ENCODE measurements around the gene TTLL11.

Gene TTLL11

DNA sequence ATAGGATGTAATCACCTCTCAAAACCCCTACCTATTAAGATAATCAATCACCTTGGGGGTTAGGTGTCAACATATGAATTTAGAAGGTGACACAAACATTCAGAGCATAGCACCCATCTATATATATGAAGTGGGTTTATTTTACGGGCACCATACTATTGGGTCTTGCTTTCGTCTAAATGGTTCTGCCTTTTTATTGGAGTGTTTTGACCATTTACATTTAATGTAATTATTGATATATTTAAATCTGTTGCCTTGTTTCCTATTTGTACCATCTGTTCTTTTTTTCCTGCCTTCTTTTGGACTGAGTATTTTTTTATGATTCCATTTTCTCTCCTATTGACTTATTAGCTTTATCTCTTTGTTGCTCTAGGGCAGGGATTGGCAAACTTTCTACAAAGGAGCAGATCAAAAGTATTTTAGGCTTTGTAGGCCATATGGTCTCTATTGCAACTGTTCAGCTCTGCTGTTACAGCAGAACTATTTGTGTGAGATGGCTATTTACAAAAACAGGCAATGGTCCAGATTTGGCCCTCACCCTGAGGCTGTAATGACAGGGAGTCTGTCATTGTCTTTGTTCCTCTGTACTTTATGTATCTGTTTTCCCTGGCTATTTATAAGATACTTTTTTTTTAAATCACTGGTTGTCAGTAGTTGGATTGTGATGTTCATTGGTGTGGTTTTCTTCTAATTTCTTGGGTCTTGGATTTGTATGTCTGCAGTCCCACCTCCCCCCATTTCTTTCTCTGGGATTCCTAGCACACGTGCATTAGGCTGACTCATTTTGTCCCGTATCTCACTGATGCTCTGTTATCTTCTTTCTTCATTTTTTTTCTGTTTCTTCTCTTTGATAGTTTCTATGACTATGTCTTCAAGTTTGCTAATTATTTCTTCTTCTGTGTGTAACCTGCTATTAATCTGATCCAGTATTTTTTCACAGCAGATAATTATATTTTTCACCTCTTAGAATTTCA, 314.6 kb downstream of the TTLL11 start:
- no peak for DNase-seq

GRCh38 chr9:121776739-121777637, 316.1 kb downstream of the TTLL11 start:
- DNase-seq, result no peak

GRCh38 chr9:121776001-121776738, 316.9 kb downstream of the TTLL11 start:
- no peak for DNase-seq

DNA sequence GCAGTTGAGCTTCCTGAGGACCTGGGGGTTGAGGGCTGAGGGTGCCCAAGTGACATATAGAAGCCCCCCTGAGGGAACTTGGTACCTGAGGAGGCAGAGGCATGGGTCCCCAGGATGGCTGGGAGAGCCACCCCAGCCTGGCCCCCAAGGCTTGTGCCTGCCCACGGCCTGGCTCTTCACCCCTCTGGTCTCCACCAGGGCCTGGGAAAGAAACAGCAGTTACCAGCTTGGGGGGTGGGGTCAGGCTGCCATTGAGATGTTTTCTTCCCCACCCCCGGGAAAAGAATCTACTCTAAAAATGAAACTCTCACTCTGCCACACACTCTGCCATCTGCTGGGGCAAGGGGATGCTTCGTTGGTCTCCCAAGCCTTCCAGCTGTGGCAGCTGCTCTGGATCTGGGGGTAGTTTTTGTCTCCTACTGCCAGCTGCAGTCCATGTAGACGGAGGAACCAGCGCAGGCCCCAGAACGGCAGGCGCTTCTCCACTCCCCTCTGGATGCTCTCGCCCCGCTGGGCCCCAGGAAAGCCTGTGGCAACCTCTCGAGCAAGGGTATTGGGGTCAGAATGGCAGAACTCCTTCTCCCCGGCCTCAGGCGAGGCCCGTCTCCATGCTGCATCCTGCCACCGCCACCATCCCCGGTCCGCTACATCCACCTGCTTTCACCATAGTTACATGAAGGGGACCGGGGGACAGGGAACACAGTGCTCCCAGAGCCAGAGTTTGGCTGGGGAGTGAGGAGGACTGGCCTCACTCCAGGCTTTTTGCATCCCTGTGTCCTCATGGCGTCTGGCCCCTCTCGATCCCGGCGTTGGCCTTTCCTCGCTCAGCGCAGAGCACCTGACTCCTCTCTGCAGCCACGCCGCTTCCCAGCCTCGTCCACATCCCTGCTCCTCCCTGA, 318.1 kb downstream of the TTLL11 start:
- no peak for DNase-seq

DNA sequence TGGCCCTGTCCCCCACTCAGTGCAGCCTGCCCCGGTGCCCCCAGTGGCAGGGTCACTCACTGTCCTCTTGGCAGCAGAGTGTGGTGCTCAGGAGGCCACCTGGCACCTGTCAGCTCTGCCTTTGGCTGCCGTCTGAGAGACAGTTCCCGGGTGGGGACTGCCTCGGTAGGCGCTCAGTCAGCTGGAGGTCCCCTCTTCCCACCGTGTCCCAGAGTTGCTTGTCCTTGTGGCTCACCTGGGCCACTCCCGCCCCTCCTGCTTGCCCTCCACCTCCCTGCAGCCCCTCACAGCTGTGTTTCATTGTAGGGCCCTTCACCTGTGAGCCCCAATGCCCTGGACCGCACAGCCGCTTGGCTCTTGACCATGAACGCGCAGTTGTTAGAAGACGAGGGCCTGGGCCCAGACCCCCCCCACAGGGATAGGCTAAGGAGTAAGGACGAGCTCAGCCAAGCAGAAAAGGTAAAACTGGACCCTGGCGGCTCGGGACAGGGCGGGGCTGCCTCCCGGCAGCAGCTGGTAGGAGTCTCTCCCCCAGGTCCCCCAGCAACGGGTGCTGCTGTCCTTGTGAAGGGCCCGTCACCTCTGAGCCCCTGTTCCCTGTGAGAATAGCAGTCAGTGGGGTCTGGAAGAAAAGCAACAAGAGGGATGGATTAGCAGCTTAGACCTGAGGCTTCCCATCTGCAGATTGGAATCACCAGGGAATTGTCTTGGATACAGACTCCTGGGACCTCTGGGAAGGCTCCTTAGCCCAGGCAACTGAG, 319.0 kb downstream of the TTLL11 start:
- no peak for DNase-seq

DNA sequence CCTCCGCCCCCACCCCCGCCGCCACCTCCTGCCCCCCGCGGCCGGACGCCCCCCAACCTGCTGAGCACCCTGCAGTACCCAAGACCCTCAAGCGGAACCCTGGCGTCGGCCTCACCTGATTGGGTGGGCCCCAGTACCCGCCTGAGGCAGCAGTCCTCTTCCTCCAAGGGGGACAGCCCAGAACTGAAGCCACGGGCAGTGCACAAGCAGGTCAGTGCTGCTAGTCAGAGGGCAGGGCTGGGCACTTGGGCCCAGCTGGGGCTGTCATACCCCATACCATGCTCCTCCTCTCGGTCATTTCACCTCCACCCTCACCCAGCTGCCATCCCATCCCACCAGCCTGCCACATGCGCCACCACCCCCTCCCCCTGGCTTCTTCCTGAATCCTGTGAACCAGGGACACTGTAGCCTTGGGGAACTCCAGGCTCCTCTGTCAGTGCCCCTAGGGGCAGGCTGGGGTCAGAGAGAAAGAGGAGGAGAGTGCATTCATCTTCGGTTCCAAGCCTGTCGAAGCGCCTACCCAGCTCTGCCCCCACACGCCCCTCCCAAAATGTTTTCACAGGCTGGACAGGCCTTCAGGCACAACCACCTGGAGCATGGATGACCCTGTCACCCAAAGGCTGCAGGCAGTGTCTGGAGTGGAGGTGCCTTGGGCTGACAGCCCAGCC, 319.7 kb downstream of the TTLL11 start:
- DNase-seq, result no peak

GRCh38 chr9:121772600-121773285, 320.4 kb downstream of the TTLL11 start:
- no peak for DNase-seq
